IMR-90 (cell line): ENCODE data around the gene LEO1. TPM values are rescaled to one million over a fixed set of nuclear protein-coding genes. Genes with fewer than 3 reads are reported as not detected.

Experiments used
- CEBPB ChIP-seq: IDR thresholded peaks from 2 replicates; pipeline ENCODE4 v1.6.1; 2012; ENCODE audit warnings: low read depth, low read length, improper control_type of control experiment
- CHD1 ChIP-seq: IDR thresholded peaks from 2 replicates; pipeline ENCODE4 v1.6.1; 2012; ENCODE audit warnings: low read depth, low read length, improper control_type of control experiment
- MAZ ChIP-seq: IDR thresholded peaks from 2 replicates; pipeline ENCODE4 v1.6.1; 2012; ENCODE audit warnings: low read depth, mild to moderate bottlenecking, low read length, improper control_type of control experiment, moderate library complexity, borderline replicate concordance
- MXI1 ChIP-seq: IDR thresholded peaks from 2 replicates; pipeline ENCODE4 v1.6.1; 2012; ENCODE audit warnings: low read depth, mild to moderate bottlenecking, low read length, moderate library complexity, borderline replicate concordance
- RAD21 ChIP-seq: IDR thresholded peaks from 2 replicates; pipeline ENCODE4 v1.6.1; 2012; ENCODE audit warnings: low read length, improper control_type of control experiment
- SMC3 ChIP-seq: fragments of 150-350 bp; IDR thresholded peaks from 2 replicates; pipeline ENCODE4 v1.6.1; 2016; ENCODE audit warnings: low read depth, mild to moderate bottlenecking, antibody characterized with exemption, low read length, moderate library complexity
- polyA plus RNA-seq, 3 experiments: library from polyadenylated mRNA; depleted of rRNA; stranded (reverse); fragments of >200 nt; gene quantifications; 2 replicates each; pipeline ENCODE4 v1.2.3, GENCODE V29; 2012; ENCODE audit warnings: low replicate concordance in 1 of 3
- total RNA-seq: library from RNA; depleted of rRNA; stranded (reverse); fragments of >200 nt; gene quantifications from 2 replicates; pipeline ENCODE4 v1.2.3, GENCODE V29; 2012

Gene LEO1
- total and polyA plus RNA-seq, 2 of the 4 experiments (the other 2 are of a cell fraction) = 9.0 to 11.5 TPM

GRCh38 chr15:51971375-51972133 lies at the start of gene LEO1 (continued):
- 0 out of 2 replicates have a peak, but pooled peaks have one; percentile 4 for TF ChIP-seq SMC3
- peak; percentile 11; the same call in 1 of the 2 replicates for TF ChIP-seq MAZ
- no peak for TF ChIP-seq MXI1
- TF ChIP-seq CEBPB = 0 out of 2 replicates have a peak, but pooled peaks have one; percentile 26
- peak; percentile 0; the same call in 1 of the 2 replicates for TF ChIP-seq RAD21
- TF ChIP-seq CHD1 = 0 out of 2 replicates have a peak, but pooled peaks have one; percentile 8
